Naive thymus-derived CD4-positive, alpha-beta T cell (primary cell): Measurements from ENCODE around the gene PRCD. TPM values are rescaled to one million over a fixed set of nuclear protein-coding genes. Genes with fewer than 3 reads are reported as not detected.
A peak's percentile ranks its signal among the peaks of the same experiment; 100 is the strongest.
"Not testable (repeated sequence)": the region's sequence is repeated elsewhere in the genome, so short reads cannot be mapped to it uniquely, and the experiment has no call there.

ENCODE experiments used
- ATAC-seq: fragments of 150-1000 bp; cut with Tn5 transposase; 2 replicates; pipeline ENCODE4 v1.10.0; 2021; ENCODE audit warnings: mild to moderate bottlenecking, moderate library complexity
- CTCF ChIA-PET: fragments of 350-600 bp; sonication (Branson Sonifier 250); formaldehyde crosslinking; loops from one replicate; lab custom pipeline; 2021; ENCODE audit warnings: antibody characterized with exemption; lab: Charles Lee
- POLR2A ChIA-PET: fragments of 350-600 bp; sonication (Branson Sonifier 250); formaldehyde crosslinking; loops from one replicate; lab custom pipeline; 2021; ENCODE audit warnings: antibody characterized with exemption, inconsistent platforms; lab: Charles Lee
- DNase-seq, 9 donors: peaks; one replicate each; pipeline versions ENCODE4 v3.0.0 to v3.0.0-alpha.2; 2020 to 2022; ENCODE audit warnings: mixed read lengths in 1 of 9
- H3K27ac ChIP-seq: one replicate; pipeline ENCODE4 v1.7.0; 2013; ENCODE audit warnings: mild to moderate bottlenecking, low read depth, low read length, moderate library complexity
- H3K27me3 ChIP-seq, 2 donors: one replicate each; pipeline ENCODE4 v1.7.0; 2013; ENCODE audit warnings: low read length in 2 of 2, mild to moderate bottlenecking in 2 of 2, moderate library complexity in 2 of 2; ENCODE audit not compliant: control insufficient read depth in 2 of 2, insufficient read depth in 2 of 2
- H3K36me3 ChIP-seq, 3 experiments: 1 replicate in 2 of 3; 2 replicates in 1 of 3; pipeline ENCODE4 v1.7.0; 2013; ENCODE audit warnings: low read length in 3 of 3, mild to moderate bottlenecking in 3 of 3, moderate library complexity in 1 of 3; ENCODE audit not compliant: insufficient read depth in 3 of 3, control insufficient read depth in 2 of 3
- H3K4me1 ChIP-seq, 2 donors: one replicate each; pipeline ENCODE4 v1.7.0; 2013; ENCODE audit warnings: low read length in 2 of 2, mild to moderate bottlenecking in 2 of 2, moderate library complexity in 1 of 2; ENCODE audit not compliant: control insufficient read depth in 2 of 2, insufficient read depth in 2 of 2
- H3K4me3 ChIP-seq: 2 replicates; pipeline ENCODE4 v1.7.0; 2013; ENCODE audit warnings: mild to moderate bottlenecking, low read length
- H3K9me3 ChIP-seq, 3 experiments: 1 replicate in 2 of 3; 2 replicates in 1 of 3; pipeline ENCODE4 v1.7.0; 2013; ENCODE audit warnings: low read length in 3 of 3; ENCODE audit not compliant: control insufficient read depth in 2 of 3
- H3K27ac Mint-ChIP-seq, 9 donors: one replicate each; pipeline ENCODE4 v1.8.0; 2020 to 2022; ENCODE audit warnings: mixed read lengths in 9 of 9, mild to moderate bottlenecking in 8 of 9, moderate library complexity in 5 of 9, inconsistent platforms in 2 of 9
- H3K27me3 Mint-ChIP-seq, 5 donors: one replicate each; pipeline ENCODE4 v1.8.0; 2021 to 2022; ENCODE audit warnings: mixed read lengths in 5 of 5, mild to moderate bottlenecking in 1 of 5
- H3K36me3 Mint-ChIP-seq, 5 donors: one replicate each; pipeline ENCODE4 v1.8.0; 2020 to 2022; ENCODE audit warnings: mixed read lengths in 5 of 5, mild to moderate bottlenecking in 3 of 5, inconsistent platforms in 1 of 5
- H3K4me1 Mint-ChIP-seq, 7 donors: one replicate each; pipeline ENCODE4 v1.8.0; 2020 to 2022; ENCODE audit warnings: mixed read lengths in 7 of 7, mild to moderate bottlenecking in 3 of 7, inconsistent platforms in 1 of 7
- H3K4me3 Mint-ChIP-seq, 10 donors: one replicate each; pipeline ENCODE4 v1.8.0; 2020 to 2022; ENCODE audit warnings: mild to moderate bottlenecking in 10 of 10, mixed read lengths in 10 of 10, moderate library complexity in 6 of 10, inconsistent platforms in 2 of 10
- H3K9me3 Mint-ChIP-seq, 11 donors: one replicate each; pipeline ENCODE4 v1.8.0; 2020 to 2022; ENCODE audit warnings: mixed read lengths in 11 of 11, mild to moderate bottlenecking in 4 of 11, inconsistent platforms in 1 of 11, moderate library complexity in 1 of 11
- intact Hi-C, 2 donors: fragments of 100-400 bp; cut with micrococcal nuclease; formaldehyde crosslinking; loops; one replicate each; pipeline ENCODE4 v1.15.1; 2023
- polyA plus RNA-seq, 2 donors: library from polyadenylated mRNA; unstranded; fragments of 300-500 nt; fragmentation: Illumina TruSeq; gene quantifications; one replicate each; pipeline ENCODE4 v1.2.3, GENCODE V29; 2021
- total RNA-seq, 6 experiments: library from RNA in 5 of 6; stranded (reverse) in 5 of 6; gene quantifications; 1 replicate in 5 of 6; 2 replicates in 1 of 6; pipeline ENCODE4 v1.2.3 and lab custom pipeline; 2021 to 2026

The PRCD gene
- total and polyA plus RNA-seq, 7 experiments from 2014 or later = 1.3 TPM; not detected in 6

- ATAC-seq (no peak), DNase-seq (no peak)
- Mint-ChIP-seq H3K27ac (peak overlapping the region in 8 of 9 donors; percentile 19 to 89 (median 64)), H3K4me3 (no peak overlapping the region), H3K4me1 (peaks cover 18 to 40% (median 35%) of the 10 kb centered on the region in 7 donors), H3K9me3 (peaks cover 0 to 2% (median 0%) of the 10 kb centered on the region in 11 donors), H3K36me3 (no peaks in the 10 kb centered on the region), H3K27me3 (peaks cover 0 to 11% (median 0%) of the 10 kb centered on the region in 5 donors)
- Histone ChIP-seq H3K9me3 (no peaks in the 10 kb centered on the region), H3K36me3 (no peaks in the 10 kb centered on the region), H3K4me1 (peaks cover 12 to 37% of the 10 kb centered on the region in 2 donors), H3K27ac (no peak overlapping the region), H3K4me3 (no peak overlapping the region), H3K27me3 (no peaks in the 10 kb centered on the region)
- POLR2A ChIA-PET = interaction anchor here (0.7 to 1.4 kb wide), 4 partner anchors 31 to 201 kb away, joined by 3 read pairs; partner anchors contain the start of genes JMJD6, METTL23 and ST6GALNAC1
- intact Hi-C loops = no loop called here
- CTCF ChIA-PET = interaction anchor here (0.7 to 5.7 kb wide), 7 partner anchors 9 to 560 kb away, joined by 3 to 62 read pairs (median 11); no protein-coding TSS in a partner anchor
Observed at GRCh38 chr17:76524598-76525512, 15.0 kb upstream of the PRCD start.

GRCh38 chr17:76525513-76525833 is 14.4 kb upstream of the PRCD start:
- H3K9me3 Mint-ChIP-seq, H3K36me3 ChIP-seq, H3K9me3 ChIP-seq, intact Hi-C loops, H3K4me3 ChIP-seq, H3K27me3 ChIP-seq, H3K27ac ChIP-seq, H3K4me3 Mint-ChIP-seq, DNase-seq, H3K36me3 Mint-ChIP-seq, ATAC-seq: not testable (repeated sequence)
- peaks cover 12 to 41% of the 10 kb centered on the region in 2 donors for H3K4me1 ChIP-seq
- ChIA-PET POLR2A (interaction anchor here (1.2 to 1.4 kb wide), 2 partner anchors 146 to 201 kb away, joined by 3 read pairs; partner anchors contain the start of genes JMJD6 and METTL23), CTCF (interaction anchor here (3.7 to 5.7 kb wide), 2 partner anchors 20 to 156 kb away, joined by 20 to 62 read pairs; no protein-coding TSS in a partner anchor)
- H3K4me1 Mint-ChIP-seq = peaks cover 18 to 45% (median 37%) of the 10 kb centered on the region in 7 donors
- H3K27me3 Mint-ChIP-seq = peaks cover 0 to 11% (median 0%) of the 10 kb centered on the region in 5 donors
- H3K27ac Mint-ChIP-seq = peak overlapping the region in 1 of 9 donors; percentile 65

GRCh38 chr17:76527016-76527415 is 12.8 kb upstream of the PRCD start:
- H3K9me3 ChIP-seq, H3K27me3 ChIP-seq, H3K4me3 ChIP-seq, H3K36me3 ChIP-seq, ATAC-seq, H3K27ac ChIP-seq, H3K9me3 Mint-ChIP-seq, DNase-seq, H3K27me3 Mint-ChIP-seq, H3K36me3 Mint-ChIP-seq, intact Hi-C loops: not testable (repeated sequence)
- H3K4me1 ChIP-seq = peaks cover 12 to 41% of the 10 kb centered on the region in 2 donors
- Mint-ChIP-seq H3K4me3 (peak overlapping the region; percentile 7 to 81 (median 44)), H3K4me1 (peaks cover 14 to 50% (median 42%) of the 10 kb centered on the region in 7 donors), H3K27ac (peak overlapping the region in 7 of 9 donors; percentile 24 to 92 (median 85))
- POLR2A ChIA-PET = interaction anchor here (0.8 to 3.5 kb wide), 3 partner anchors 11 to 18 kb away, joined by 3 to 18 read pairs (median 4); partner anchors contain the start of gene PRCD
- CTCF ChIA-PET = interaction anchor here (1.1 to 1.9 kb wide), 2 partner anchors 20 to 31 kb away, joined by 3 to 6 read pairs; no protein-coding TSS in a partner anchor

GRCh38 chr17:76527430-76528111 is 12.3 kb upstream of the PRCD start:
- peaks cover 12 to 41% of the 10 kb centered on the region in 2 donors for H3K4me1 ChIP-seq
- POLR2A ChIA-PET = interaction anchor here (0.6 to 3.5 kb wide), 4 partner anchors 12 to 22 kb away, joined by 3 to 18 read pairs (median 5); partner anchors contain the start of gene PRCD
- CTCF ChIA-PET = interaction anchor here (0.6 to 1.9 kb wide), 5 partner anchors 16 to 97 kb away, joined by 3 to 7 read pairs (median 3); no protein-coding TSS in a partner anchor
- no peaks in the 10 kb centered on the region for H3K27me3 ChIP-seq
- no peaks in the 10 kb centered on the region for H3K36me3 ChIP-seq
- no peaks in the 10 kb centered on the region for H3K9me3 ChIP-seq
- Mint-ChIP-seq H3K36me3 (no peaks in the 10 kb centered on the region), H3K27ac (peak overlapping the region in 8 of 9 donors; percentile 68 to 94 (median 84)), H3K27me3 (peaks cover 0 to 10% (median 0%) of the 10 kb centered on the region in 5 donors), H3K4me1 (peaks cover 14 to 50% (median 43%) of the 10 kb centered on the region in 7 donors), H3K4me3 (peak overlapping the region; percentile 15 to 81 (median 72)), H3K9me3 (no peaks in the 10 kb centered on the region)
- intact Hi-C loops = loop anchor here in 1 of 2 donors (1.0 kb wide), 1 partner anchor 12 kb away; no protein-coding TSS in a partner anchor
- DNase-seq (peak in 7 of 9 donors; percentile 39 to 64 (median 61)), ATAC-seq (peak; percentile 78)
- H3K27ac ChIP-seq = peak overlapping the region; percentile 58
- peak overlapping the region; percentile 43 for H3K4me3 ChIP-seq

- intact Hi-C loops = loop anchor here in 1 of 2 donors (1.0 kb wide), 1 partner anchor 13 kb away; no protein-coding TSS in a partner anchor
- Mint-ChIP-seq H3K4me3 (peak overlapping the region in 9 of 10 donors; percentile 62 to 81 (median 72)), H3K27ac (peak overlapping the region in 8 of 9 donors; percentile 78 to 94 (median 86)), H3K36me3 (no peaks in the 10 kb centered on the region), H3K9me3 (no peaks in the 10 kb centered on the region), H3K27me3 (peaks cover 0 to 7% (median 0%) of the 10 kb centered on the region in 5 donors), H3K4me1 (peaks cover 11 to 47% (median 40%) of the 10 kb centered on the region in 7 donors)
- ChIA-PET POLR2A (interaction anchor here (0.6 to 3.5 kb wide), 5 partner anchors 12 to 198 kb away, joined by 3 to 18 read pairs (median 6); partner anchors contain the start of genes JMJD6, METTL23 and PRCD), CTCF (interaction anchor here (0.6 to 1.9 kb wide), 5 partner anchors 16 to 97 kb away, joined by 3 to 7 read pairs (median 5); no protein-coding TSS in a partner anchor)
- H3K4me3 ChIP-seq = peak overlapping the region; percentile 35
- no peaks in the 10 kb centered on the region for H3K9me3 ChIP-seq
- peaks cover 8 to 36% of the 10 kb centered on the region in 2 donors for H3K4me1 ChIP-seq
- H3K27me3 ChIP-seq = no peaks in the 10 kb centered on the region
- no peaks in the 10 kb centered on the region for H3K36me3 ChIP-seq
- ATAC-seq = peak; percentile 31
- no peak for DNase-seq
- peak overlapping the region; percentile 78 for H3K27ac ChIP-seq
Observed at GRCh38 chr17:76528156-76528527, 11.7 kb upstream of the PRCD start.
